ENCODE measurements around the gene ARHGEF19. TPM values are rescaled to one million over a fixed set of nuclear protein-coding genes. Genes with fewer than 3 reads are reported as not detected.

Gene ARHGEF19
- polyA plus RNA-seq, 1 experiment = 6.7 TPM

GRCh38 chr1:16158993-16159831 lies 53.2 kb downstream of the ARHGEF19 start:
- no peak overlapping the region for H3K4me3 ChIP-seq (ENCODE audit: low read depth, low read length)
- CTCF ChIA-PET = no interaction called here
- H3K27ac ChIP-seq (ENCODE audit: low read depth, low read length) = no peak overlapping the region
- POLR2A ChIA-PET = no interaction called here
- no peak for TF ChIP-seq CTCF (IDR thresholded peaks at IDR 0.05; ENCODE audit: low read depth, low read length)
- no peaks in the 10 kb centered on the region; the same call in 1 of the 2 replicates for H3K9me3 ChIP-seq (ENCODE audit: control insufficient read depth, insufficient read depth, low read length)
- H3K27me3 ChIP-seq (ENCODE audit: control insufficient read depth, insufficient read depth, low read length) = no peaks in the 10 kb centered on the region
- DNase-seq (ENCODE audit: low read depth, low spot score) = no peak

DNA sequence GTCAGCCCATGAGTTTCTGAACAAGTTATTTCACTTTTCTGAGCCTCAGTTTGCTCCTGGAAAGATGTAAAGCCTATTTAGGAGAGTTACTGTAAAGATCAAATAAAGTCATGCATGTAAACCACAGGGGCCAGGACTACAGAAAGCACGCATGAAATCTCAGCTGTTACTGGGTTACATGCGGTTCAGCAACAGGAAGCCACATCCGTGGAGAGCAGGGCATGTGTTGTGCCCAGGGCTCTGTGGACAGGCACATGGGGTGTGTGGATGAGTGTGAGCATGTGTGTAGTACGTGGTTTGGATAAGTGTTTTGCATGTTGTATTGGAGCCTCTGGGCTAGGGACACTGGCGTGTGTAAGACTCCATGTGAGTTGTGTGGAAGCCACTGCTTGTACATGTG lies 54.4 kb downstream of the ARHGEF19 start:
- Histone ChIP-seq H3K4me3 (ENCODE audit: low read depth, low read length) (no peak overlapping the region), H3K9me3 (ENCODE audit: control insufficient read depth, insufficient read depth, low read length) (no peaks in the 10 kb centered on the region; the same call in 1 of the 2 replicates), H3K27me3 (ENCODE audit: control insufficient read depth, insufficient read depth, low read length) (no peaks in the 10 kb centered on the region), H3K27ac (ENCODE audit: low read depth, low read length) (no peak overlapping the region)
- ChIA-PET POLR2A (no interaction called here), CTCF (no interaction called here)
- no peak for DNase-seq (ENCODE audit: low read depth, low spot score)
- no peak for TF ChIP-seq CTCF (IDR thresholded peaks at IDR 0.05; ENCODE audit: low read depth, low read length)

DNA sequence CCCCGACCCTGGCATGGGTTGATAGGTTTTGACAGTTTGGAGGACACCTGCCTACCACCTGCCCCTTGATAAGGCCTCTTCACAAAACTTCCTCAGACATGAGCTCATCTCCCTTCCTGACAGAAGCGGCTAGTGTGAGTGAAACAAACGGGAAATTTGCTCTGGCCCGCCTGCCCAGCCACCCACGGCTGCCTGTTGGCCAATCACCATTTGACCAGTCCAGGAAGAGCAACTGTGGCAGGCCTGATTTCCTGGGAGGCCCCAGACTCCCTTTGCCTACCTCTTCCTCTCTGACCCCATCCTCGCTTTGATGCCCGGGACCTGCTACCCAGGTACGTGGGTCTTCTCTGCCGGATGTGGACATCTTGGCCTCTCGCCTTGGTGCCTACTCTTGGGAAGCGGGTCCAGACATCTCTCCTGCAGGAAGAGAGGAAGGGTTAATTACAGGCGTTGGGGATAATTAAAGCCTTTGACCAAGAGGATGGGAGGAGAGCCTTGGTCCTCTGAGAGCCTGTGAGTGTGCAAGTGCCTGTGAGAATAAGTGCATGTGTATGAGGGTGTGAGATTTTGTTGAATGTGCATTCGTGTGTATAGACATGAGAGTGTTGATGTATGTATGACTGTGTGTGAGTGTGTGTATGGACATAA lies 55.5 kb downstream of the ARHGEF19 start:
- ChIA-PET POLR2A (interaction anchor here (1.6 to 2.9 kb wide), 3 partner anchors 8 to 12 kb away, joined by 3 to 22 read pairs (median 11); no protein-coding TSS in a partner anchor), CTCF (interaction anchor here (1.6 to 7.8 kb wide), 3 partner anchors 29 to 84 kb away, joined by 5 to 81 read pairs (median 21); partner anchors contain the start of gene FAM131C)
- Histone ChIP-seq H3K4me3 (ENCODE audit: low read depth, low read length) (no peak overlapping the region), H3K27me3 (ENCODE audit: control insufficient read depth, insufficient read depth, low read length) (no peaks in the 10 kb centered on the region), H3K9me3 (ENCODE audit: control insufficient read depth, insufficient read depth, low read length) (no peaks in the 10 kb centered on the region; the same call in 1 of the 2 replicates), H3K27ac (ENCODE audit: low read depth, low read length) (no peak overlapping the region)
- TF ChIP-seq CTCF (IDR thresholded peaks at IDR 0.05; ENCODE audit: low read depth, low read length) = no peak
- no peak for DNase-seq (ENCODE audit: low read depth, low spot score)

DNA sequence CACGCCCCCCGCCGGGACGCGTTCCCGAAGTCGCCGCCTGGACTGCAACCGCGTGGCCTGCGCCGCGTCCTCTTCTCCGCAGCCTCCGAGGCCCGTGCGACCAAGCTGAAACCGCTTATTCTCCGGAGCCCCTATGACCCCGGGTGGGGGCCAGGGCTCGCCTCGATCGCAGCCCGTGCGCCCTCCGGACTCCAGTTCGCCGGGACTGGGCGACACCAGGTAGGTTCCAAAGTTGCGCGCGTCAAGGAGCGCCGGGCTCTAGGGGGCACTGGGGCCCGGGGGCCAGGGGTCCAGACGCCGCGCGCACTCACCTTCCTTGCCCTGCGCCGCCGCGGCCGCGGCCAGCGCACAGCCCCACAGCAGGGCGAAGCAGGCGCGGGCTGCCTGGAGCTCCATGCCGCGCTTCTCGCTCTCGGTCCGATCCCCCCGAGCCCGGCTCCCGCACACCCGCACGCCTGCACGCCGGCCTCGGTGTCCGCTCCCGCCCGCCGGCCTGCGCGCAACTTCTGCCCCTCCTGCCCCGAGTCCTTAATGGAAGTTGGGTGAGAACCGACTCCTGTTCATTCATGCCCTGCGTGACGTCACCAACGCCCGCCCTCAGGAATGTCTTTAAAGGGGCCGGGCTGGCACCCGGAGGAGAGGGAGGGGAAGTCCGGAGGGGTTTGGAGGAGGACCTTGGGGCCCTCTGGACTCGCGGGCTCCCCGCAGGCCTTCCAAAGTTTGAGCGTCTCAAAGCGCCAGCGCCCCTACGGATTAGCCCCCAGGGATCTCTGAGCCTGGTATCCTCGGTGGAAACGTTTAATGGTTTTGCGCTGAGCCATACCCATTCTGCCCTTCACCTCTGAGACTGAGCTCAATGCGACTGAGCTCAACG lies 56.7 kb downstream of the ARHGEF19 start, which contains the start of gene EPHA2:
Gene EPHA2, minus strand, starts transcription at position 533 of the 874 bp plus-strand sequence. Its CDS starts 137 bp downstream, at position 396.
- POLR2A ChIA-PET = interaction anchor here (1.5 to 2.9 kb wide), 4 partner anchors 9 to 14 kb away, joined by 3 to 22 read pairs (median 8); no protein-coding TSS in a partner anchor
- H3K4me3 ChIP-seq (ENCODE audit: low read depth, low read length) = peak within 1 kb of the TSS; percentile 88
- H3K9me3 ChIP-seq (ENCODE audit: control insufficient read depth, insufficient read depth, low read length) = no peaks in the 10 kb centered on the region; the same call in 1 of the 2 replicates
- DNase-seq (ENCODE audit: low read depth, low spot score) = peak; percentile 55
- CTCF ChIA-PET = interaction anchor here (0.6 to 7.8 kb wide), 9 partner anchors 7 to 155 kb away, joined by 3 to 81 read pairs (median 5); partner anchors contain the start of gene FAM131C
- no peaks in the 10 kb centered on the region for H3K27me3 ChIP-seq (ENCODE audit: control insufficient read depth, insufficient read depth, low read length)
- TF ChIP-seq CTCF (IDR thresholded peaks at IDR 0.05; ENCODE audit: low read depth, low read length) = no peak
- H3K27ac ChIP-seq (ENCODE audit: low read depth, low read length) = peak within 1 kb of the TSS; percentile 80
